NB4 (cell line): ENCODE measurements around the gene PLXNB2.

Experiments
- DNase-seq: peaks from one replicate; pipeline ENCODE4 v3.0.0; 2010; ENCODE audit warnings: low read depth
- H3K4me3 ChIP-seq: one replicate; pipeline ENCODE4 v1.5.1; 2011; ENCODE audit warnings: mild to moderate bottlenecking, low read depth, low read length, moderate library complexity
- MYC ChIP-seq: IDR thresholded peaks from 2 replicates; pipeline ENCODE4 v1.6.1; 2011; ENCODE audit warnings: low read depth, low read length
- POLR2A ChIP-seq: IDR thresholded peaks from 2 replicates; pipeline ENCODE4 v1.6.1; 2011; ENCODE audit warnings: mild to moderate bottlenecking; ENCODE audit not compliant: insufficient read length; ENCODE audit errors: extremely low read depth
- TF ChIP-seq, protein P1 (sequence below): IDR thresholded peaks from 2 replicates; pipeline ENCODE4 v1.6.1; 2011; ENCODE audit warnings: low read depth, low read length
- TF ChIP-seq, protein P2 (sequence below): IDR thresholded peaks from one replicate; pipeline ENCODE4 v1.5.1; 2012; ENCODE audit warnings: low read depth, low read length

Gene PLXNB2

DNA sequence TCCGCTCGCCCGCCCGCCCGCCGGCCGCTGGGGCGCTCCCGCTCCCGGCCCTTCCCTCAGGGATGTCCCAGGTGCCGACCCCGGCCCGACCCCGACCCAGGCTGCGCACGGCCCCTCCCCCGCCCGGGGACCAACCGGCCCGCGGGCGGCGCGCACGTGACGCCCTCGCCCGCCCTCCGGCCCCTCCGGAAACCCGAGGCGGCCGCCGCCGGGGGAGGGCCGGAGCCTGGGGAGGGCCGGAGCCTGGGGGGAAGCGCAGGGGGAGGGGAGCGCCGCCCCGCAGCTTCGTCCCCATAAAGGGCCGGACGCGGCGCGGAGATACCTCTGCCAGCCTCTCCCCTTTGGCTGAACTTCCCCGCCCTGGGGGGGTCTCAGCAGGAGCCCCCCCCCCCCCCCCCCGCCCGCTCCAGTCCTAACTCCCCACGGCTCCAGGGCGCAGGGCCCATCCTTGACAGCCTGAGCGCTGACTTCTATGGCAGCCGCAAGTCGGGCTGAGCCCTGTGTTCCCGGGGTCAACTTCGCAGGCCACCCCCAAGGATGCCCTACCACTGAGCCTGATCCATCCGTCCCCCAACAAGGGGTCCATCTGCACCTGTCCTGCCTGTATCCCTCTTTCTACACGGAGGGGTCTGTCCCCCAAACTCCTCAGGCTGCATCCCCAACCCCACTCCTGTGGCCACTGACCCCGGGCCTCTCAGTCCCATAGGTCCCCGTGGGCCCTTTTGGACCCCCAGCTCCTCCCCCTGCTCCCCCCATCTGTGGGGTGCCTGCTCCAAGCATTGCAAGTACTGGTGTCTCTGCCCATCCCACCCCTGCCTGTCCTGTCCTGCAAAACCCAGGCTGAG is 45.6 kb downstream of the PLXNB2 start, which contains the start of gene MAPK12:
Gene MAPK12, minus strand, starts transcription at position 69 of the 845 bp plus-strand sequence. CDS start 174 bp downstream, outside the sequence.
- peak; percentile 79 for DNase-seq
- TF ChIP-seq MYC = no peak
- TF ChIP-seq, protein P1, sequence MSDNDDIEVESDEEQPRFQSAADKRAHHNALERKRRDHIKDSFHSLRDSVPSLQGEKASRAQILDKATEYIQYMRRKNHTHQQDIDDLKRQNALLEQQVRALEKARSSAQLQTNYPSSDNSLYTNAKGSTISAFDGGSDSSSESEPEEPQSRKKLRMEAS = no peak
- TF ChIP-seq, protein P2, sequence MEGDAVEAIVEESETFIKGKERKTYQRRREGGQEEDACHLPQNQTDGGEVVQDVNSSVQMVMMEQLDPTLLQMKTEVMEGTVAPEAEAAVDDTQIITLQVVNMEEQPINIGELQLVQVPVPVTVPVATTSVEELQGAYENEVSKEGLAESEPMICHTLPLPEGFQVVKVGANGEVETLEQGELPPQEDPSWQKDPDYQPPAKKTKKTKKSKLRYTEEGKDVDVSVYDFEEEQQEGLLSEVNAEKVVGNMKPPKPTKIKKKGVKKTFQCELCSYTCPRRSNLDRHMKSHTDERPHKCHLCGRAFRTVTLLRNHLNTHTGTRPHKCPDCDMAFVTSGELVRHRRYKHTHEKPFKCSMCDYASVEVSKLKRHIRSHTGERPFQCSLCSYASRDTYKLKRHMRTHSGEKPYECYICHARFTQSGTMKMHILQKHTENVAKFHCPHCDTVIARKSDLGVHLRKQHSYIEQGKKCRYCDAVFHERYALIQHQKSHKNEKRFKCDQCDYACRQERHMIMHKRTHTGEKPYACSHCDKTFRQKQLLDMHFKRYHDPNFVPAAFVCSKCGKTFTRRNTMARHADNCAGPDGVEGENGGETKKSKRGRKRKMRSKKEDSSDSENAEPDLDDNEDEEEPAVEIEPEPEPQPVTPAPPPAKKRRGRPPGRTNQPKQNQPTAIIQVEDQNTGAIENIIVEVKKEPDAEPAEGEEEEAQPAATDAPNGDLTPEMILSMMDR = no peak
- TF ChIP-seq POLR2A = no peak
- H3K4me3 ChIP-seq = peak within 1 kb of the TSS; percentile 57

- DNase-seq = peak; percentile 76
- peak overlapping the region; percentile 57 for H3K4me3 ChIP-seq
- no peak for TF ChIP-seq POLR2A
- TF ChIP-seq, protein P1 = peak; percentile 70
- TF ChIP-seq MYC = peak; percentile 64; the same call in 1 of the 2 replicates
- TF ChIP-seq, protein P2 = no peak
These were observed 46.4 kb downstream of the PLXNB2 start for GRCh38 chr22:50260801-50261614.

- peak; percentile 35 for DNase-seq
- H3K4me3 ChIP-seq = peak overlapping the region; percentile 57
- TF ChIP-seq, protein P2 = no peak
- no peak for TF ChIP-seq POLR2A
- TF ChIP-seq, protein P1 = no peak
These were observed 47.0 kb downstream of the PLXNB2 start for GRCh38 chr22:50260434-50260800.

- TF ChIP-seq POLR2A (no peak), MYC (no peak)
- TF ChIP-seq, protein P1 = no peak
- TF ChIP-seq, protein P2 = no peak
- DNase-seq = no peak
- no peak overlapping the region for H3K4me3 ChIP-seq
These were observed 48.1 kb downstream of the PLXNB2 start for GRCh38 chr22:50259302-50259701.

- TF ChIP-seq, protein P2 = no peak
- TF ChIP-seq, protein P1 = no peak
- TF ChIP-seq MYC = no peak
- no peak overlapping the region for H3K4me3 ChIP-seq
- DNase-seq = no peak
These were observed 48.8 kb downstream of the PLXNB2 start for GRCh38 chr22:50258361-50259292.
